HG03571 (cell line): ENCODE data around the gene TTC7B.

Source experiments
- ATAC-seq: cut with Tn5 transposase; IDR thresholded peaks from one replicate; pipeline ENCODE4 v1.9.1; 2021; ENCODE audit not compliant: unreplicated experiment

Gene TTC7B

GRCh38 chr14:90676912-90677311, 139.3 kb downstream of the TTC7B start:
- ATAC-seq = no peak

GRCh38 chr14:90676356-90676755, 139.9 kb downstream of the TTC7B start:
- ATAC-seq = no peak

GRCh38 chr14:90675399-90675798, 140.8 kb downstream of the TTC7B start:
- ATAC-seq = no peak

GRCh38 chr14:90674716-90675115, 141.5 kb downstream of the TTC7B start:
- no peak for ATAC-seq

- ATAC-seq = no peak
Observed at GRCh38 chr14:90674043-90674670, 142.1 kb downstream of the TTC7B start.

- no peak for ATAC-seq
Observed at GRCh38 chr14:90671382-90672234, 144.6 kb downstream of the TTC7B start.

- ATAC-seq = no peak
Observed at GRCh38 chr14:90669731-90670130, 146.5 kb downstream of the TTC7B start.

- no peak for ATAC-seq
Observed at GRCh38 chr14:90666571-90666970, 149.7 kb downstream of the TTC7B start.

- ATAC-seq = no peak
Observed at GRCh38 chr14:90665321-90666000, 150.8 kb downstream of the TTC7B start.

GRCh38 chr14:90664911-90665310, 151.3 kb downstream of the TTC7B start:
- ATAC-seq = no peak

- no peak for ATAC-seq
Observed at GRCh38 chr14:90663680-90664079, 152.6 kb downstream of the TTC7B start.

- no peak for ATAC-seq
Observed at GRCh38 chr14:90663140-90663539, 153.1 kb downstream of the TTC7B start.

GRCh38 chr14:90661866-90662265, 154.4 kb downstream of the TTC7B start:
- ATAC-seq = no peak

GRCh38 chr14:90660865-90661570, 155.2 kb downstream of the TTC7B start:
- ATAC-seq = no peak

GRCh38 chr14:90659156-90659555, 157.1 kb downstream of the TTC7B start:
- no peak for ATAC-seq

GRCh38 chr14:90658541-90658967, 157.7 kb downstream of the TTC7B start:
- ATAC-seq = no peak

GRCh38 chr14:90656973-90657372, 159.3 kb downstream of the TTC7B start:
- no peak for ATAC-seq

GRCh38 chr14:90655829-90656228, 160.4 kb downstream of the TTC7B start:
- no peak for ATAC-seq

GRCh38 chr14:90654831-90655276, 161.4 kb downstream of the TTC7B start:
- no peak for ATAC-seq

- ATAC-seq = no peak
Observed at GRCh38 chr14:90652626-90653025, 163.6 kb downstream of the TTC7B start.

- no peak for ATAC-seq
Observed at GRCh38 chr14:90651976-90652560, 164.2 kb downstream of the TTC7B start.
